SK-N-SH (cell line): ENCODE measurements around the gene MACIR. TPM values are rescaled to one million over a fixed set of nuclear protein-coding genes. Genes with fewer than 3 reads are reported as not detected.

Source experiments
- CTCF ChIA-PET: fragments of 300-600, 350-600 bp; formaldehyde crosslinking; extraction: SDS; loops from one replicate; lab custom pipeline; 2021; lab: Yijun Ruan, JAX
- POLR2A ChIA-PET: fragments of 350-600 bp; sonication (Branson Sonifier 250); formaldehyde crosslinking; extraction: SDS; loops from one replicate; lab custom pipeline; 2020; ENCODE audit warnings: antibody characterized with exemption, inconsistent platforms; lab: Yijun Ruan, JAX
- DNase-seq: peaks from one replicate; pipeline ENCODE4 v3.0.0; 2012
- H2AFZ ChIP-seq: fragments of 200-600 bp; sonication (generic); 2 replicates; pipeline ENCODE4 v1.8.1; 2016; ENCODE audit warnings: antibody characterized with exemption, mild to moderate bottlenecking, low read depth
- H3F3A ChIP-seq: fragments of 200-600 bp; sonication (generic); replicated peaks from 2 replicates; pipeline ENCODE3; 2016; ENCODE audit warnings: antibody characterized with exemption, mild to moderate bottlenecking; ENCODE audit not compliant: insufficient read depth
- H3K27ac ChIP-seq, 2 experiments: fragments of 200-500 bp in 1 of 2; fragments of 200-600 bp in 1 of 2; sonication (Bioruptor generic) in 1 of 2; sonication (generic), shearing (Covaris generic) in 1 of 2; 2 replicates each; pipeline versions ENCODE4 v1.5.1 to v1.6.1; 2014 to 2016; ENCODE audit warnings: low read depth in 2 of 2, inconsistent platforms in 1 of 2, low read length in 1 of 2, mild to moderate bottlenecking in 1 of 2, mixed read lengths in 1 of 2
- H3K27me3 ChIP-seq: fragments of 200-600 bp; sonication (generic), shearing (Covaris generic); 2 replicates; pipeline ENCODE4 v1.6.1; 2016; ENCODE audit warnings: mixed run types; ENCODE audit not compliant: insufficient read depth
- H3K36me3 ChIP-seq, 2 experiments: fragments of 200-500 bp in 1 of 2; fragments of 200-600 bp in 1 of 2; sonication (Bioruptor generic) in 1 of 2; sonication (generic) in 1 of 2; replicated peaks in 1 of 2; 2 replicates each; pipeline versions ENCODE3 to v1.5.1; 2014 to 2016; ENCODE audit warnings: low read length in 1 of 2, mild to moderate bottlenecking in 1 of 2; ENCODE audit not compliant: insufficient read depth in 2 of 2, control insufficient read depth in 1 of 2
- H3K4me1 ChIP-seq, 2 experiments: fragments of 200-500 bp in 1 of 2; fragments of 200-600 bp in 1 of 2; sonication (Bioruptor generic) in 1 of 2; sonication (generic), shearing (Covaris generic) in 1 of 2; 2 replicates each; pipeline versions ENCODE4 v1.5.1 to v1.6.1; 2014 to 2016; ENCODE audit warnings: low read depth in 1 of 2, low read length in 1 of 2, mixed run types in 1 of 2; ENCODE audit not compliant: insufficient read depth in 2 of 2, control insufficient read depth in 1 of 2
- H3K4me2 ChIP-seq: fragments of 200-600 bp; sonication (generic), shearing (Covaris generic); 2 replicates; pipeline ENCODE4 v1.6.1; 2017; ENCODE audit warnings: mixed run types
- H3K4me3 ChIP-seq, 2 experiments: fragments of 200-500 bp in 1 of 2; fragments of 200-600 bp in 1 of 2; sonication (Bioruptor generic) in 1 of 2; sonication (generic), shearing (Covaris generic) in 1 of 2; 2 replicates each; pipeline versions ENCODE4 v1.5.1 to v1.8.1; 2014 to 2016; ENCODE audit warnings: low read depth in 2 of 2, inconsistent platforms in 1 of 2, low read length in 1 of 2, mild to moderate bottlenecking in 1 of 2, mixed read lengths in 1 of 2, moderate library complexity in 1 of 2
- H3K79me2 ChIP-seq: fragments of 200-600 bp; sonication (generic); 2 replicates; pipeline ENCODE4 v1.8.1; 2017; ENCODE audit warnings: mild to moderate bottlenecking; ENCODE audit not compliant: insufficient read depth
- H3K9ac ChIP-seq: fragments of 200-600 bp; sonication (generic); 2 replicates; pipeline ENCODE4 v1.6.1; 2017; ENCODE audit warnings: mixed run types
- H3K9me2 ChIP-seq: fragments of 200-600 bp; sonication (generic); 2 replicates; pipeline ENCODE4 v1.6.1; 2017; ENCODE audit warnings: mixed run types
- H3K9me3 ChIP-seq: fragments of 200-600 bp; sonication (generic); 2 replicates; pipeline ENCODE4 v1.6.1; 2017; ENCODE audit warnings: mixed run types, mild to moderate bottlenecking, moderate library complexity
- H4K20me1 ChIP-seq: fragments of 200-600 bp; sonication (generic); 2 replicates; pipeline ENCODE4 v1.6.1; 2017; ENCODE audit warnings: mild to moderate bottlenecking, mixed run types; ENCODE audit not compliant: insufficient read depth
- EP300 ChIP-seq, 2 experiments: IDR thresholded peaks; 2 replicates each; pipeline versions ENCODE4 v1.4.0 to v1.6.1; 2012; ENCODE audit warnings: borderline replicate concordance in 1 of 2, low read depth in 1 of 2, low read length in 1 of 2
- GATA2 ChIP-seq: sonication (generic); formaldehyde crosslinking; IDR thresholded peaks from 2 replicates; pipeline ENCODE4 v1.5.0; 2020; ENCODE audit warnings: mild to moderate bottlenecking, missing genetic modification reagents
- MEF2A ChIP-seq: IDR thresholded peaks from 2 replicates; pipeline ENCODE4 v1.4.0; 2012; ENCODE audit warnings: low read depth, borderline replicate concordance
- RCOR1 ChIP-seq: fragments of 150-350 bp; IDR thresholded peaks from 2 replicates; pipeline ENCODE4 v1.6.1; 2017; ENCODE audit warnings: antibody characterized with exemption, low read length
- TAF1 ChIP-seq: IDR thresholded peaks from 2 replicates; pipeline ENCODE4 v1.6.1; 2012; ENCODE audit warnings: low read depth, mild to moderate bottlenecking, low read length, moderate library complexity, borderline replicate concordance
- TCF12 ChIP-seq: IDR thresholded peaks from 2 replicates; pipeline ENCODE4 v1.4.0; 2012
- YY1 ChIP-seq: IDR thresholded peaks from 2 replicates; pipeline ENCODE4 v1.4.0; 2012; ENCODE audit warnings: low read depth, mild to moderate bottlenecking
- WGBS: methylation state at CpG from one replicate; pipeline ENCODE4 v1.1.6; 2017; ENCODE audit warnings: low lambda C conversion rate; 5-methylcytosine and 5-hydroxymethylcytosine counted together
- polyA plus RNA-seq, 3 experiments: library from polyadenylated mRNA; depleted of rRNA; stranded (reverse); fragments of >200 nt; gene quantifications; 2 replicates each; pipeline ENCODE4 v1.2.3, GENCODE V29; 2012
- TF ChIP-seq, protein P1 (sequence below): fragments of 150-350 bp; IDR thresholded peaks from 2 replicates; pipeline ENCODE4 v1.6.1; 2016; ENCODE audit warnings: mild to moderate bottlenecking, low read depth, low read length
- TF ChIP-seq, protein P2 (sequence below): IDR thresholded peaks from 2 replicates; pipeline ENCODE4 v1.4.0; 2012; ENCODE audit warnings: low read depth, borderline replicate concordance
- TF ChIP-seq, protein P3 (sequence below): fragments of 200-600 bp; sonication (generic); IDR thresholded peaks from 2 replicates; pipeline ENCODE4 v1.6.1; 2017; ENCODE audit warnings: antibody characterized with exemption, mild to moderate bottlenecking, moderate library complexity
- TF ChIP-seq, protein P4 (sequence below): IDR thresholded peaks from 2 replicates; pipeline ENCODE4 v1.4.0; 2012; ENCODE audit warnings: low read depth
- TF ChIP-seq, protein P5 (sequence below): IDR thresholded peaks from 2 replicates; pipeline ENCODE4; 2012
- TF ChIP-seq, protein P6 (sequence below): IDR thresholded peaks from 2 replicates; pipeline ENCODE4 v1.6.1; 2012; ENCODE audit warnings: mild to moderate bottlenecking, low read depth, low read length, moderate library complexity

Gene MACIR
- polyA plus RNA-seq, 1 of the 3 experiments (the other 2 are of a cell fraction) = 24.7 TPM

DNA sequence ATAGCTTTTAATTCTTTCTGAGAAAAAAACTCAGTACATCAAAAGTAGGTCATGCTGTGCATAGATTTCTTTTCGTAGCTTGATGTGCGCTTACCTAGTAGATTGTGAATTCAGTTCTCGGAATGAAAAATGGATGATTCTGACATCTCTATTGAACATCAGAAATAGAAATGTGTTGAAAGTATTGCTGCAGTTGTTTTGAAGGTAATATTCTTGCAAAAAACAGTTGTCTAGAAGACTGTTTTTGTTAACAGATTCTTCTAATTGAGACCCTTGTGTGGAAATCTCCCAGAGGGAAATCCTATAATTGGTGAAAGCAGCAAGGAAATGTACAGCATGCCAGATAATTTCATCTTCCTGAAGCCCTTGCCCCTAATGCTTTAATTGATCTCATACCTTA lies 54.5 kb downstream of the MACIR start:
- H3K9me3 ChIP-seq = no peaks in the 10 kb centered on the region
- CTCF ChIA-PET = no interaction called here
- POLR2A ChIA-PET = no interaction called here
- no peak overlapping the region for H3K9ac ChIP-seq
- H3K79me2 ChIP-seq = no peaks in the 10 kb centered on the region
- H3K27ac ChIP-seq = no peak overlapping the region
- TF ChIP-seq GATA2 = no peak
- no peak for TF ChIP-seq TAF1
- no peaks in the 10 kb centered on the region for H4K20me1 ChIP-seq
- 97% methylated on average over 3 of the region's 3 CpGs for WGBS
- no peak for DNase-seq
- no peaks in the 10 kb centered on the region for H3K36me3 ChIP-seq
- H3K4me2 ChIP-seq = no peak overlapping the region
- no peak overlapping the region for H2AFZ ChIP-seq
- H3K4me1 ChIP-seq = no peaks in the 10 kb centered on the region
- H3K9me2 ChIP-seq = no peaks in the 10 kb centered on the region
- no peak overlapping the region for H3K4me3 ChIP-seq
- no peaks in the 10 kb centered on the region for H3K27me3 ChIP-seq
- H3F3A ChIP-seq = no peaks in the 10 kb centered on the region

DNA sequence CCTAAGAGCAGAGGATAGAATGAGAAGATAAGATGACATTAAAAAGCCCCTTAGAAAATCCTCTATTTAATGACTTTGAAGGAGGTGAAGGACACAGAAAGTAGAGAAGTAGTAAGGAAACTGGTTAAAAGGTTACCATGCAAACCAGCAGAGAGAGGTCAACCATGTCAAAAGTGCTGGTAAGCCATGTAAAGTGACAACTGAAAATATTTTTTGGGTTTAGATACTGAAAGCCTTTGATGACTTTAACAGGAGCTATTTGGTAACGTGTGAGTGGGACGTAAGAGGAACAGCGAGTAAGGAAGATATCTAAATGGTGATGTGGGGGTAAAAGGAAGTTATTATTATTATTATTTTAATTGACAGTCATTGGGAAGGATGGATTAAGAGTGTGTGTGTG lies 56.9 kb downstream of the MACIR start:
- no peaks in the 10 kb centered on the region for H3K4me1 ChIP-seq
- no peaks in the 10 kb centered on the region for H3K9me2 ChIP-seq
- no peak for TF ChIP-seq YY1
- no peak for TF ChIP-seq GATA2
- no peak for TF ChIP-seq EP300 (IDR thresholded peaks at IDR 0.05; ENCODE audit: borderline replicate concordance in 1 of 2, low read depth in 1 of 2, low read length in 1 of 2)
- no peak for TF ChIP-seq RCOR1
- no peak overlapping the region for H3K4me2 ChIP-seq
- H3F3A ChIP-seq = no peaks in the 10 kb centered on the region
- H3K27me3 ChIP-seq = no peaks in the 10 kb centered on the region
- no peaks in the 10 kb centered on the region for H3K9me3 ChIP-seq
- H3K79me2 ChIP-seq = no peaks in the 10 kb centered on the region
- no peak for DNase-seq
- H3K9ac ChIP-seq = no peak overlapping the region
- H3K36me3 ChIP-seq = no peaks in the 10 kb centered on the region
- CTCF ChIA-PET = no interaction called here
- no peaks in the 10 kb centered on the region for H4K20me1 ChIP-seq
- POLR2A ChIA-PET = no interaction called here
- H3K27ac ChIP-seq = no peak overlapping the region
- no peak overlapping the region for H3K4me3 ChIP-seq
- 87% methylated on average over 3 of the region's 3 CpGs for whole genome bisulfite sequencing
- H2AFZ ChIP-seq = no peak overlapping the region

DNA sequence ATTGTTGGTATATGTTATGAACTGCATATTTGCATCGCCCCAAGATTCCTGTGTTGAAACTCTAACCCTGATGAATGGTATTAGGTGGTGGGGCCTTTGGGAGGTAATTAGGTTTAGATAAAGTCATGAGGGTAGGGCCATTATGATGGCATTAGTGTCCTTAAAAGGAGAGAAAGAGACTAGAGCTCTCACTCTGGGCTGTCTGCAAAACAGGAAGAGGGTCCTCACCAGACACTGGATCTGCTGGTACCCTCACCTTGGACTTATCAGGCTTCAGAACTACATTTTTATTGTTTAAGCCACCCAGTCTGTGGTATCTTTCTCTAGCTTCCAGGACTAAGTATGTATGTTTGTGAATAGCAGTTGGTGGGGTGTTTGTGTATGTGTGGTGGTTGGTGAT lies 68.9 kb downstream of the MACIR start:
- Histone ChIP-seq H4K20me1 (no peaks in the 10 kb centered on the region), H2AFZ (no peak overlapping the region), H3K9me3 (no peaks in the 10 kb centered on the region), H3K4me1 (no peaks in the 10 kb centered on the region), H3K9me2 (no peaks in the 10 kb centered on the region), H3K4me3 (no peak overlapping the region), H3K36me3 (no peaks in the 10 kb centered on the region), H3K79me2 (no peaks in the 10 kb centered on the region), H3K9ac (no peak overlapping the region), H3K27ac (no peak overlapping the region), H3K27me3 (no peaks in the 10 kb centered on the region), H3K4me2 (no peak overlapping the region), H3F3A (no peaks in the 10 kb centered on the region)
- ChIA-PET POLR2A (no interaction called here), CTCF (interaction anchor here (0.8 kb wide), 1 partner anchor 13 kb away, joined by 3 read pairs; no protein-coding TSS in a partner anchor)
- 92% methylated on average over 1 of the region's 1 CpG for WGBS
- no peak for DNase-seq
- TF ChIP-seq MEF2A (no peak), TCF12 (no peak), TAF1 (no peak)
- TF ChIP-seq, protein P1, sequence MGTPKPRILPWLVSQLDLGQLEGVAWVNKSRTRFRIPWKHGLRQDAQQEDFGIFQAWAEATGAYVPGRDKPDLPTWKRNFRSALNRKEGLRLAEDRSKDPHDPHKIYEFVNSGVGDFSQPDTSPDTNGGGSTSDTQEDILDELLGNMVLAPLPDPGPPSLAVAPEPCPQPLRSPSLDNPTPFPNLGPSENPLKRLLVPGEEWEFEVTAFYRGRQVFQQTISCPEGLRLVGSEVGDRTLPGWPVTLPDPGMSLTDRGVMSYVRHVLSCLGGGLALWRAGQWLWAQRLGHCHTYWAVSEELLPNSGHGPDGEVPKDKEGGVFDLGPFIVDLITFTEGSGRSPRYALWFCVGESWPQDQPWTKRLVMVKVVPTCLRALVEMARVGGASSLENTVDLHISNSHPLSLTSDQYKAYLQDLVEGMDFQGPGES = no peak
- TF ChIP-seq, protein P2, sequence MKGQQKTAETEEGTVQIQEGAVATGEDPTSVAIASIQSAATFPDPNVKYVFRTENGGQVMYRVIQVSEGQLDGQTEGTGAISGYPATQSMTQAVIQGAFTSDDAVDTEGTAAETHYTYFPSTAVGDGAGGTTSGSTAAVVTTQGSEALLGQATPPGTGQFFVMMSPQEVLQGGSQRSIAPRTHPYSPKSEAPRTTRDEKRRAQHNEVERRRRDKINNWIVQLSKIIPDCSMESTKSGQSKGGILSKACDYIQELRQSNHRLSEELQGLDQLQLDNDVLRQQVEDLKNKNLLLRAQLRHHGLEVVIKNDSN = no peak
- TF ChIP-seq, protein P3, sequence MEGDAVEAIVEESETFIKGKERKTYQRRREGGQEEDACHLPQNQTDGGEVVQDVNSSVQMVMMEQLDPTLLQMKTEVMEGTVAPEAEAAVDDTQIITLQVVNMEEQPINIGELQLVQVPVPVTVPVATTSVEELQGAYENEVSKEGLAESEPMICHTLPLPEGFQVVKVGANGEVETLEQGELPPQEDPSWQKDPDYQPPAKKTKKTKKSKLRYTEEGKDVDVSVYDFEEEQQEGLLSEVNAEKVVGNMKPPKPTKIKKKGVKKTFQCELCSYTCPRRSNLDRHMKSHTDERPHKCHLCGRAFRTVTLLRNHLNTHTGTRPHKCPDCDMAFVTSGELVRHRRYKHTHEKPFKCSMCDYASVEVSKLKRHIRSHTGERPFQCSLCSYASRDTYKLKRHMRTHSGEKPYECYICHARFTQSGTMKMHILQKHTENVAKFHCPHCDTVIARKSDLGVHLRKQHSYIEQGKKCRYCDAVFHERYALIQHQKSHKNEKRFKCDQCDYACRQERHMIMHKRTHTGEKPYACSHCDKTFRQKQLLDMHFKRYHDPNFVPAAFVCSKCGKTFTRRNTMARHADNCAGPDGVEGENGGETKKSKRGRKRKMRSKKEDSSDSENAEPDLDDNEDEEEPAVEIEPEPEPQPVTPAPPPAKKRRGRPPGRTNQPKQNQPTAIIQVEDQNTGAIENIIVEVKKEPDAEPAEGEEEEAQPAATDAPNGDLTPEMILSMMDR = no peak
- TF ChIP-seq, protein P4, sequence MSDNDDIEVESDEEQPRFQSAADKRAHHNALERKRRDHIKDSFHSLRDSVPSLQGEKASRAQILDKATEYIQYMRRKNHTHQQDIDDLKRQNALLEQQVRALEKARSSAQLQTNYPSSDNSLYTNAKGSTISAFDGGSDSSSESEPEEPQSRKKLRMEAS = no peak
- TF ChIP-seq, protein P5, sequence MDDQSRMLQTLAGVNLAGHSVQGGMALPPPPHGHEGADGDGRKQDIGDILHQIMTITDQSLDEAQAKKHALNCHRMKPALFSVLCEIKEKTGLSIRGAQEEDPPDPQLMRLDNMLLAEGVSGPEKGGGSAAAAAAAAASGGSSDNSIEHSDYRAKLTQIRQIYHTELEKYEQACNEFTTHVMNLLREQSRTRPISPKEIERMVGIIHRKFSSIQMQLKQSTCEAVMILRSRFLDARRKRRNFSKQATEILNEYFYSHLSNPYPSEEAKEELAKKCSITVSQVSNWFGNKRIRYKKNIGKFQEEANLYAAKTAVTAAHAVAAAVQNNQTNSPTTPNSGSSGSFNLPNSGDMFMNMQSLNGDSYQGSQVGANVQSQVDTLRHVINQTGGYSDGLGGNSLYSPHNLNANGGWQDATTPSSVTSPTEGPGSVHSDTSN = no peak
- TF ChIP-seq, protein P6, sequence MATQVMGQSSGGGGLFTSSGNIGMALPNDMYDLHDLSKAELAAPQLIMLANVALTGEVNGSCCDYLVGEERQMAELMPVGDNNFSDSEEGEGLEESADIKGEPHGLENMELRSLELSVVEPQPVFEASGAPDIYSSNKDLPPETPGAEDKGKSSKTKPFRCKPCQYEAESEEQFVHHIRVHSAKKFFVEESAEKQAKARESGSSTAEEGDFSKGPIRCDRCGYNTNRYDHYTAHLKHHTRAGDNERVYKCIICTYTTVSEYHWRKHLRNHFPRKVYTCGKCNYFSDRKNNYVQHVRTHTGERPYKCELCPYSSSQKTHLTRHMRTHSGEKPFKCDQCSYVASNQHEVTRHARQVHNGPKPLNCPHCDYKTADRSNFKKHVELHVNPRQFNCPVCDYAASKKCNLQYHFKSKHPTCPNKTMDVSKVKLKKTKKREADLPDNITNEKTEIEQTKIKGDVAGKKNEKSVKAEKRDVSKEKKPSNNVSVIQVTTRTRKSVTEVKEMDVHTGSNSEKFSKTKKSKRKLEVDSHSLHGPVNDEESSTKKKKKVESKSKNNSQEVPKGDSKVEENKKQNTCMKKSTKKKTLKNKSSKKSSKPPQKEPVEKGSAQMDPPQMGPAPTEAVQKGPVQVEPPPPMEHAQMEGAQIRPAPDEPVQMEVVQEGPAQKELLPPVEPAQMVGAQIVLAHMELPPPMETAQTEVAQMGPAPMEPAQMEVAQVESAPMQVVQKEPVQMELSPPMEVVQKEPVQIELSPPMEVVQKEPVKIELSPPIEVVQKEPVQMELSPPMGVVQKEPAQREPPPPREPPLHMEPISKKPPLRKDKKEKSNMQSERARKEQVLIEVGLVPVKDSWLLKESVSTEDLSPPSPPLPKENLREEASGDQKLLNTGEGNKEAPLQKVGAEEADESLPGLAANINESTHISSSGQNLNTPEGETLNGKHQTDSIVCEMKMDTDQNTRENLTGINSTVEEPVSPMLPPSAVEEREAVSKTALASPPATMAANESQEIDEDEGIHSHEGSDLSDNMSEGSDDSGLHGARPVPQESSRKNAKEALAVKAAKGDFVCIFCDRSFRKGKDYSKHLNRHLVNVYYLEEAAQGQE = no peak
